ENCODE data around the gene SOHLH2. TPM values are rescaled to one million over a fixed set of nuclear protein-coding genes. Genes with fewer than 3 reads are reported as not detected.

Gene SOHLH2
- total and polyA plus RNA-seq, 4 donors = 0.04 to 0.28 (median 0.08) TPM

- Histone ChIP-seq H3K4me3 (no peak overlapping the region), H3K9me3 (ENCODE audit: control insufficient read depth in 4 of 4, insufficient read depth in 3 of 4, low read length in 3 of 4) (no peaks in the 10 kb centered on the region), H3K4me1 (ENCODE audit: control insufficient read depth in 5 of 5, insufficient read depth in 5 of 5, low read length in 5 of 5) (no peaks in the 10 kb centered on the region), H3K27me3 (ENCODE audit: control insufficient read depth in 3 of 3, insufficient read depth in 3 of 3, low read length in 2 of 3) (no peaks in the 10 kb centered on the region), H3K27ac (ENCODE audit: low read depth in 1 of 2, low read length in 1 of 2) (no peak overlapping the region), H3K36me3 (ENCODE audit: control insufficient read depth in 4 of 4, insufficient read depth in 4 of 4, low read length in 4 of 4) (no peaks in the 10 kb centered on the region), H3K9ac (ENCODE audit: insufficient read depth in 1 of 2, low read length in 2 of 2) (no peak overlapping the region)
- no peak for DNase-seq
- no peak for ATAC-seq (ENCODE audit: insufficient read depth, low FRiP score)
- TF ChIP-seq CTCF (IDR thresholded peaks at IDR 0.05; ENCODE audit: control extremely low read depth, extremely low read depth) = no peak
Measured at GRCh38 chr13:36219883-36220282, 5.5 kb upstream of the SOHLH2 start.

GRCh38 chr13:36217456-36217855, 3.1 kb upstream of the SOHLH2 start:
- WGBS, 2 donors = 87 to 93% methylated on average over 3 of the region's 3 CpGs
- H3K27ac ChIP-seq (ENCODE audit: low read depth in 1 of 2, low read length in 1 of 2) = no peak overlapping the region
- peaks cover 0 to 2% (median 0%) of the 10 kb centered on the region in 5 donors for H3K4me1 ChIP-seq (ENCODE audit: control insufficient read depth in 5 of 5, insufficient read depth in 5 of 5, low read length in 5 of 5)
- no peak overlapping the region for H3K9ac ChIP-seq (ENCODE audit: insufficient read depth in 1 of 2, low read length in 2 of 2)
- DNase-seq (peak in 1 of 3 donors; percentile 19), ATAC-seq (ENCODE audit: insufficient read depth, low FRiP score) (no peak)
- no peak overlapping the region for H3K4me3 ChIP-seq
- H3K9me3 ChIP-seq (ENCODE audit: control insufficient read depth in 4 of 4, insufficient read depth in 3 of 4, low read length in 3 of 4) = peaks cover 0 to 3% (median 0%) of the 10 kb centered on the region in 4 donors
- no peaks in the 10 kb centered on the region for H3K36me3 ChIP-seq (ENCODE audit: control insufficient read depth in 4 of 4, insufficient read depth in 4 of 4, low read length in 4 of 4)
- H3K27me3 ChIP-seq (ENCODE audit: control insufficient read depth in 3 of 3, insufficient read depth in 3 of 3, low read length in 2 of 3) = no peaks in the 10 kb centered on the region
- TF ChIP-seq CTCF (IDR thresholded peaks at IDR 0.05; ENCODE audit: control extremely low read depth, extremely low read depth) = no peak

DNA sequence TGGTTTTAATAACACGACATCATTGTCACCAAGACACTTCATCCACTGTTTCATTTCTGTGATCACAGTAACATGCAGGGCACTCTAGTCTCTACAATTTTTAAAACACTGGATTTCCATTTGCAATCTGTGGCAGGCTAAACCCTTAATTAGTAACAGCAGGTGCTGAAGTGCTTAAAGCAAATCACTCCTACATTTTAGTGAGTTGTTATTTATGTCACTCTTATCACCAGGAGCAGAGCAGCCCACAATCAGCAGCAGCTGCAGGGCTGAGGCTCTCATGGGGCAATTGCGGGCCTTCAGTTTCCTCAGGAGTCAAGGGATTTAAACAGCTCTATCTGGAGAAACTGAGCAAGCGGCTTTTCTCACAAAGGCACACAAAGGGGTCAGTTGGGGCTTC, 1.6 kb downstream of the SOHLH2 start:
- H3K4me1 ChIP-seq (ENCODE audit: control insufficient read depth in 5 of 5, insufficient read depth in 5 of 5, low read length in 5 of 5) = peaks cover 0 to 4% (median 0%) of the 10 kb centered on the region in 5 donors
- ATAC-seq (ENCODE audit: insufficient read depth, low FRiP score) (no peak), DNase-seq (no peak)
- peaks cover 0 to 3% (median 0%) of the 10 kb centered on the region in 4 donors for H3K9me3 ChIP-seq (ENCODE audit: control insufficient read depth in 4 of 4, insufficient read depth in 3 of 4, low read length in 3 of 4)
- no peak for TF ChIP-seq CTCF (IDR thresholded peaks at IDR 0.05; ENCODE audit: control extremely low read depth, extremely low read depth)
- H3K9ac ChIP-seq (ENCODE audit: insufficient read depth in 1 of 2, low read length in 2 of 2) = no peak overlapping the region
- 76 to 80% methylated on average over 3 of the region's 3 CpGs for WGBS, 2 donors
- no peaks in the 10 kb centered on the region for H3K36me3 ChIP-seq (ENCODE audit: control insufficient read depth in 4 of 4, insufficient read depth in 4 of 4, low read length in 4 of 4)
- no peak overlapping the region for H3K4me3 ChIP-seq
- no peak overlapping the region for H3K27ac ChIP-seq (ENCODE audit: low read depth in 1 of 2, low read length in 1 of 2)
- no peaks in the 10 kb centered on the region for H3K27me3 ChIP-seq (ENCODE audit: control insufficient read depth in 3 of 3, insufficient read depth in 3 of 3, low read length in 2 of 3)

DNA sequence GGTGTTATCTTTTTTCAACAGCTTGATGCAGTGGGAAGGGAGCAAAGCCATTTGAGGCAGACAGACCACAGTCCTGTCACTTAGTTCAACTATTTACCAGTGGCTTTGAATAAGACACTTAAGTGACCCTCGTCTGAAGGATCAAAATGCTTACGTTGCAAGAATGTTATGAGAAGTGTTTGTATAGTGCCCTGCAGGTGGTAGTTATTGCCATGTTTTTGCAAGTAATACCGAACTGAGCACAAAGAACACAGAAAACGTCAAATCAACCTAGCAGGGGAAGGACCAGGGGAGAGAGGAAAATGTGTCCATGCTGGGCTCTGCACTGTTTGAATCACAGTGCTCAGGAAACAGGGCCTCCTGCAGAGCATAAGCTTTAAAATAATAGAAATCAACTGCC, 2.8 kb downstream of the SOHLH2 start:
- H3K36me3 ChIP-seq (ENCODE audit: control insufficient read depth in 4 of 4, insufficient read depth in 4 of 4, low read length in 4 of 4) = no peaks in the 10 kb centered on the region
- no peaks in the 10 kb centered on the region for H3K27me3 ChIP-seq (ENCODE audit: control insufficient read depth in 3 of 3, insufficient read depth in 3 of 3, low read length in 2 of 3)
- no peak for TF ChIP-seq CTCF (IDR thresholded peaks at IDR 0.05; ENCODE audit: control extremely low read depth, extremely low read depth)
- H3K4me1 ChIP-seq (ENCODE audit: control insufficient read depth in 5 of 5, insufficient read depth in 5 of 5, low read length in 5 of 5) = peaks cover 0 to 4% (median 0%) of the 10 kb centered on the region in 5 donors
- no peak overlapping the region for H3K4me3 ChIP-seq
- peaks cover 0 to 3% (median 0%) of the 10 kb centered on the region in 4 donors for H3K9me3 ChIP-seq (ENCODE audit: control insufficient read depth in 4 of 4, insufficient read depth in 3 of 4, low read length in 3 of 4)
- H3K9ac ChIP-seq (ENCODE audit: insufficient read depth in 1 of 2, low read length in 2 of 2) = no peak overlapping the region
- DNase-seq (peak in 2 of 3 donors; percentile 14 to 37), ATAC-seq (ENCODE audit: insufficient read depth, low FRiP score) (no peak)
- H3K27ac ChIP-seq (ENCODE audit: low read depth in 1 of 2, low read length in 1 of 2) = no peak overlapping the region
- WGBS, 2 donors = 57 to 79% methylated on average over 4 of the region's 4 CpGs

Measured in lung (tissue), 12 donors.